Dermis lymphatic vessel endothelial cell (primary cell): ENCODE measurements around the gene KRTAP21-3. TPM values are rescaled to one million over a fixed set of nuclear protein-coding genes. Genes with fewer than 3 reads are reported as not detected.

ENCODE experiments used
- total RNA-seq: library from RNA; depleted of rRNA; stranded (reverse); fragments of >200 nt; gene quantifications from 2 replicates; pipeline ENCODE4 v1.2.1, GENCODE V29; 2014

KRTAP21-3 gene, protein sequence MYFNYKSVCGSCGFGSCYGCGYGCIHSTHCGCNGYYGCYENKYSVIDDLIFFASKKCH
- total RNA-seq = not detected in 2 replicates

DNA sequence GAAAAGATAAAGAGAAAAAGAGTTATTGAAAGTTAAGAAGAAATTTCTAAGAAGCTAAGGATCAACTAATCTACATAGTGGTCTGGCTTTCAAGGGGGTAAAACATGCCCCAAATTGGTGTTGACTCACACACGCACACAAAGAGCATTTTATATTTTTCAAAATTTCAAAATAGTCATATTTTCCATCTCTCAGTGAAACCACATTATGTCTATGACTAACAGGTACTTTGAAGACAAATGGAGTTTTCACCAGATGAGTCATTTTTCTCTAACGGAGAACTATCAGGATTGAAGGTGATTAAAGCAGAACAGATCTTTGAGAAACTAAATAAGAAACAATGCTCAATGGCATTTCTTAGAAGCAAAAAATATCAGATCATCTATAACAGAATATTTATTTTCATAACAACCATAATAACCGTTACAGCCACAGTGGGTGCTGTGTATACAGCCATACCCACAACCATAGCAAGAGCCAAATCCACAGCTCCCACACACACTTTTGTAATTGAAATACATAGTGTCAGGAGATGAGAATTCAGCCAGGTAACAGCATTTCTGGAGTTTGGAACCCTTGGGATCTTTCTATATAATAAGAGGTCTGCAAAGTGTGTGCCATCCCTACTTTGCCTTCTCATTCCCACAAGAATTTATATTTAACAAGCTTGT lies at the start of gene KRTAP21-3:
TSS of gene KRTAP21-3 (minus strand) at position 539 of the 671 bp plus-strand sequence. CDS start at position 521, 18 bp downstream.

DNA sequence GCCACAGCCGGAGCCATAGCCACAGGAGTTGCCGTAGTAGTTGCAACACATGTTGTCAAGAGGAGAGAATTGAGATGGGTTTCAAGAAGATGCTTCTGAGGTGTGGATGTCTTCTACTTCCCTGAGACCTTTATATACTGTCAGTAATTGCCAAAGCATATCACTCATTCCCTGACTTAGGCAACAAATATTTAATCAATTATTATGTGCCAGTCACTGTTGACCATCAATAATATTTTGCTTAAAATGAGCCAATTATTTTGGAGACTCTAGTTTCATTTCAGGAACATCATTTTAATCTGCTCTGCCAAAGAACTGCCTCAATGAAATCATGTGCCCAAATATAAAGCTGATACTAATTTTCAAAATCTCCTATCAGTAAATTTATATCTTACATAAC lies 36.8 kb upstream of the KRTAP21-3 start, which contains the start of gene KRTAP21-1:
TSS of gene KRTAP21-1 (minus strand) at position 101 of the 400 bp plus-strand sequence. CDS start at position 51, 50 bp downstream.

DNA sequence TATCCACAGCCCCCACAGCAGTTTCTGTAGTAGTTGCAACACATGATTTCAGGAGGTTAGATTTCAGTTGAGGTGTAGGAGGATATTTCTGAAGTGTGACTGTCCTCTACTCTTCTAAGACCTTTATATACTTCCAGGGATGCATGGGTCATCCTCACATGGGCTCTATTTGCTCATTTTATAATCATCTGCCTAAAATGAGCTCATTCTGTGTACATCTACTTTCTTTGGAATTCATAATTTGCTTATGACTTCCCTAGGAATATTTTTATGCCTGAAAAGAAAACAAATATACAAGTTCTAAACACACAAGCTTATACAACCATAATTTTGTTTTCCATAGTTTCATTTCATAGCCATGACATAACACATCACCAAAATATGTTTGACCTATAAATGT lies 28.6 kb upstream of the KRTAP21-3 start, which contains the start of gene KRTAP21-2:
TSS of gene KRTAP21-2 (minus strand) at position 101 of the 400 bp plus-strand sequence. CDS start at position 44, 57 bp downstream.

Other genes starting within 250 kb of the KRTAP21-3 start
- not detected in 2 replicates for gene KRTAP19-1, start 238.4 kb downstream of the KRTAP21-3 start, total RNA-seq
- gene KRTAP19-2, start 231.3 kb downstream of the KRTAP21-3 start, total RNA-seq = not detected in 2 replicates
- gene KRTAP19-3, start 226.8 kb downstream of the KRTAP21-3 start, total RNA-seq = not detected in 2 replicates
- not detected in 2 replicates for gene KRTAP19-4, start 221.6 kb downstream of the KRTAP21-3 start, total RNA-seq
- gene KRTAP19-5, start 216.6 kb downstream of the KRTAP21-3 start, total RNA-seq = not detected in 2 replicates
- not detected in 2 replicates for gene KRTAP19-6, start 176.9 kb downstream of the KRTAP21-3 start, total RNA-seq
- not detected in 2 replicates for gene KRTAP19-7, start 157.5 kb downstream of the KRTAP21-3 start, total RNA-seq
- not detected in 2 replicates for gene KRTAP22-2, start 128.4 kb downstream of the KRTAP21-3 start, total RNA-seq
- not detected in 2 replicates for gene KRTAP6-3, start 126.3 kb downstream of the KRTAP21-3 start, total RNA-seq
- gene KRTAP6-2, start 119.9 kb downstream of the KRTAP21-3 start, total RNA-seq = not detected in 2 replicates
- gene KRTAP22-1, start 117.7 kb downstream of the KRTAP21-3 start, total RNA-seq = not detected in 2 replicates
- not detected in 2 replicates for gene KRTAP6-1, start 104.8 kb downstream of the KRTAP21-3 start, total RNA-seq
- not detected in 2 replicates for gene KRTAP20-1, start 102.4 kb downstream of the KRTAP21-3 start, total RNA-seq
- not detected in 2 replicates for gene KRTAP20-4, start 98.2 kb downstream of the KRTAP21-3 start, total RNA-seq
- not detected in 2 replicates for gene KRTAP20-2, start 83.6 kb downstream of the KRTAP21-3 start, total RNA-seq
- gene KRTAP20-3, start 75.9 kb downstream of the KRTAP21-3 start, total RNA-seq = not detected in 2 replicates
- not detected in 2 replicates for gene KRTAP21-2, start 28.5 kb upstream of the KRTAP21-3 start, total RNA-seq
- not detected in 2 replicates for gene KRTAP21-1, start 36.7 kb upstream of the KRTAP21-3 start, total RNA-seq
- gene KRTAP8-1, start 94.5 kb upstream of the KRTAP21-3 start, total RNA-seq = not detected in 2 replicates
- not detected in 2 replicates for gene KRTAP7-1, start 111.0 kb upstream of the KRTAP21-3 start, total RNA-seq
- not detected in 2 replicates for gene KRTAP11-1, start 162.8 kb upstream of the KRTAP21-3 start, total RNA-seq